ENCODE measurements around the gene PFKFB2.

DNA sequence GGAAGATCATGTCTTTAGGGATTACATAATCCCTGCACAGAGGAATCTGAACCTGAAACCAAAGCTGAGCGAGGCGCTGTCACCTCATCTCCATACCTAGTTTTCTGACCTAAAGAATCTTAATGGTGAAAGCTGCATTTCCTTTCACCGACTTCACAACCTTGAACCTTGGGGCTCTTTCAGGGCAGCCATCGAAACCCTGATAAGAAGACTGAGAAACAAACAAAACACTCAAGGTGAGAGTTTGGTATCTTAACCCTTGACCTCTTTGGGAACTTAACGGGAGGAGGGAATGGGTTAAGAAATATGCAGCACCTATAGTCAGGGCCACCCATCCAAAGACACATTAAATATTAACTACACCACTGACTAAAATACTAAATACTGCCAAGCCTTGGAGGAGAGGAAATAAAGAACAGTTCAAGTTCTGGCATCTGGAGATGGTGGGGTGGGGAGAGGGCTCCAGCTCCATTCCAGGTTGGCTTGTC is 22.5 kb upstream of the PFKFB2 start:
- TF ChIP-seq, protein P1, sequence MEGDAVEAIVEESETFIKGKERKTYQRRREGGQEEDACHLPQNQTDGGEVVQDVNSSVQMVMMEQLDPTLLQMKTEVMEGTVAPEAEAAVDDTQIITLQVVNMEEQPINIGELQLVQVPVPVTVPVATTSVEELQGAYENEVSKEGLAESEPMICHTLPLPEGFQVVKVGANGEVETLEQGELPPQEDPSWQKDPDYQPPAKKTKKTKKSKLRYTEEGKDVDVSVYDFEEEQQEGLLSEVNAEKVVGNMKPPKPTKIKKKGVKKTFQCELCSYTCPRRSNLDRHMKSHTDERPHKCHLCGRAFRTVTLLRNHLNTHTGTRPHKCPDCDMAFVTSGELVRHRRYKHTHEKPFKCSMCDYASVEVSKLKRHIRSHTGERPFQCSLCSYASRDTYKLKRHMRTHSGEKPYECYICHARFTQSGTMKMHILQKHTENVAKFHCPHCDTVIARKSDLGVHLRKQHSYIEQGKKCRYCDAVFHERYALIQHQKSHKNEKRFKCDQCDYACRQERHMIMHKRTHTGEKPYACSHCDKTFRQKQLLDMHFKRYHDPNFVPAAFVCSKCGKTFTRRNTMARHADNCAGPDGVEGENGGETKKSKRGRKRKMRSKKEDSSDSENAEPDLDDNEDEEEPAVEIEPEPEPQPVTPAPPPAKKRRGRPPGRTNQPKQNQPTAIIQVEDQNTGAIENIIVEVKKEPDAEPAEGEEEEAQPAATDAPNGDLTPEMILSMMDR (IDR thresholded peaks at IDR 0.05): no peak
- no peak for TF ChIP-seq EP300 (IDR thresholded peaks at IDR 0.05)

All from esophagus muscularis mucosa (tissue), 3 donors.